Sigmoid colon (tissue), 7 donors: ENCODE results near the gene IRF7. TPM values are rescaled to one million over a fixed set of nuclear protein-coding genes. Genes with fewer than 3 reads are reported as not detected.

ENCODE experiments used
- DNase-seq: peaks from one replicate; pipeline ENCODE4 v3.0.0-alpha.2; 2019
- H3K27ac ChIP-seq, 4 donors: fragments of 200-600 bp; sonication (generic); one replicate each; pipeline ENCODE4 v1.5.1; 2016 to 2019; ENCODE audit warnings: mild to moderate bottlenecking in 1 of 4
- H3K27me3 ChIP-seq, 3 donors: fragments of 200-600 bp; sonication (generic); one replicate each; pipeline ENCODE4 v1.5.1; 2019; ENCODE audit warnings: mild to moderate bottlenecking in 1 of 3
- H3K36me3 ChIP-seq, 4 donors: fragments of 200-600 bp; sonication (generic); one replicate each; pipeline ENCODE4 v1.5.1; 2016 to 2019
- H3K4me1 ChIP-seq, 4 donors: fragments of 200-600 bp; sonication (generic); one replicate each; pipeline ENCODE4 v1.5.1; 2017 to 2019
- H3K4me3 ChIP-seq, 4 donors: fragments of 200-600 bp; sonication (generic); one replicate each; pipeline ENCODE4 v1.5.1; 2017 to 2019; ENCODE audit warnings: mild to moderate bottlenecking in 2 of 4, moderate library complexity in 1 of 4
- H3K9me3 ChIP-seq, 4 donors: fragments of 200-600 bp in 3 of 4; sonication (generic) in 3 of 4; one replicate each; pipeline versions ENCODE4 v1.5.1 to v1.6.1; 2013 to 2019
- CTCF ChIP-seq, 4 experiments: fragments of 450-650 bp in 3 of 4; fragments of 200-600 bp in 1 of 4; IDR thresholded peaks; one replicate each; pipeline ENCODE4 v1.5.1; 2016 to 2019; ENCODE audit warnings: antibody characterized with exemption in 4 of 4, mild to moderate bottlenecking in 3 of 4, moderate library complexity in 2 of 4
- EP300 ChIP-seq, 4 donors: sonication (generic); formaldehyde crosslinking; IDR thresholded peaks; one replicate each; pipeline ENCODE4 v1.6.1; 2017; ENCODE audit warnings: antibody characterized with exemption in 4 of 4
- POLR2A ChIP-seq, 2 donors: fragments of 450-650 bp; IDR thresholded peaks; one replicate each; pipeline ENCODE4 v1.6.1; 2016; ENCODE audit warnings: antibody characterized with exemption in 2 of 2, mild to moderate bottlenecking in 2 of 2, moderate library complexity in 2 of 2
- POLR2AphosphoS5 ChIP-seq, 4 donors: sonication (generic); formaldehyde crosslinking; IDR thresholded peaks; one replicate each; pipeline ENCODE4 v1.6.1; 2017; ENCODE audit warnings: antibody characterized with exemption in 4 of 4
- WGBS, 2 donors: extraction: QIAGEN DNeasy Blood & Tissue Kit; methylation state at CpG; one replicate each; pipeline ENCODE4 v1.1.7; 2013; 5-methylcytosine and 5-hydroxymethylcytosine counted together
- intact Hi-C: fragments of 100-400 bp; cut with DNase I; formaldehyde crosslinking; loops from one replicate; pipeline ENCODE4 v1.15.1; 2023
- polyA plus RNA-seq, 3 donors: library from polyadenylated mRNA; stranded (reverse); fragments of 200-250 nt; gene quantifications; one replicate each; pipeline ENCODE4 v1.2.3, GENCODE V29; 2013
- total RNA-seq, 4 donors: library from RNA; depleted of rRNA; stranded (reverse); fragments of >200 nt; gene quantifications; one replicate each; pipeline ENCODE4 v1.1.0, GENCODE V29; 2016
- donor health status: healthy with polysubstance abuse.
- donor health status: Bipolar disorder and iron deficiency.
- donor health status: healthy.

Gene IRF7
- total and polyA plus RNA-seq, 7 donors, result 8.6 to 73.9 (median 16.1) TPM

GRCh38 chr11:586376-587316 lies 29.1 kb downstream of the IRF7 start:
- WGBS, 2 donors, result 89 to 91% methylated on average over 32 of the region's 32 CpGs

GRCh38 chr11:584287-584686 lies 31.5 kb downstream of the IRF7 start:
- DNase-seq, result no peak
- no peak overlapping the region for H3K4me3 ChIP-seq
- intact Hi-C loops, result no loop called here
- WGBS, 2 donors, result 97% methylated on average over 10 of the region's 10 CpGs
- H3K36me3 ChIP-seq, result peaks cover 0 to 72% (median 36%) of the 10 kb centered on the region in 4 donors
- TF ChIP-seq POLR2AphosphoS5 (IDR thresholded peaks at IDR 0.05) (no peak), CTCF (IDR thresholded peaks at IDR 0.05) (no peak), EP300 (IDR thresholded peaks at IDR 0.05) (no peak), POLR2A (IDR thresholded peaks at IDR 0.05) (no peak)
- H3K4me1 ChIP-seq, result peaks cover 0 to 15% (median 13%) of the 10 kb centered on the region in 4 donors
- no peaks in the 10 kb centered on the region for H3K9me3 ChIP-seq
- H3K27me3 ChIP-seq, result no peaks in the 10 kb centered on the region
- no peak overlapping the region for H3K27ac ChIP-seq

More at GRCh38 chr11:586376-587316, 29.1 kb downstream of the IRF7 start:
- no peak for TF ChIP-seq EP300 (IDR thresholded peaks at IDR 0.05)
- no peak for TF ChIP-seq POLR2A (IDR thresholded peaks at IDR 0.05)
- no peak for TF ChIP-seq POLR2AphosphoS5 (IDR thresholded peaks at IDR 0.05)
- no peak for TF ChIP-seq CTCF (IDR thresholded peaks at IDR 0.05)
- no peak overlapping the region for H3K27ac ChIP-seq
- no peaks in the 10 kb centered on the region for H3K27me3 ChIP-seq
- peaks cover 0 to 93% (median 51%) of the 10 kb centered on the region in 4 donors for H3K36me3 ChIP-seq
- no peak for DNase-seq
- no peaks in the 10 kb centered on the region for H3K9me3 ChIP-seq
- H3K4me3 ChIP-seq, result no peak overlapping the region
- intact Hi-C loops, result no loop called here
- no peaks in the 10 kb centered on the region for H3K4me1 ChIP-seq

- intact Hi-C loops, result no loop called here
Measured at GRCh38 chr11:581752-582151, 34.0 kb downstream of the IRF7 start.

GRCh38 chr11:581342-581741 lies 34.4 kb downstream of the IRF7 start:
- H3K27me3 ChIP-seq, result no peaks in the 10 kb centered on the region
- no peak overlapping the region for H3K27ac ChIP-seq
- peaks cover 0 to 39% (median 38%) of the 10 kb centered on the region in 4 donors for H3K4me1 ChIP-seq
- peaks cover 0 to 43% (median 21%) of the 10 kb centered on the region in 4 donors for H3K36me3 ChIP-seq
- WGBS, 2 donors, result 86 to 91% methylated on average over 14 of the region's 14 CpGs
- H3K4me3 ChIP-seq, result no peak overlapping the region
- no peaks in the 10 kb centered on the region for H3K9me3 ChIP-seq
- no peak for DNase-seq
- TF ChIP-seq EP300 (IDR thresholded peaks at IDR 0.05) (no peak), CTCF (IDR thresholded peaks at IDR 0.05) (no peak), POLR2AphosphoS5 (IDR thresholded peaks at IDR 0.05) (no peak), POLR2A (IDR thresholded peaks at IDR 0.05) (no peak)
- intact Hi-C loops, result no loop called here

More at GRCh38 chr11:581752-582151, 34.0 kb downstream of the IRF7 start:
- Histone ChIP-seq H3K4me1 (peaks cover 0 to 39% (median 38%) of the 10 kb centered on the region in 4 donors), H3K27me3 (no peaks in the 10 kb centered on the region), H3K27ac (no peak overlapping the region), H3K36me3 (peaks cover 0 to 47% (median 26%) of the 10 kb centered on the region in 4 donors), H3K9me3 (no peaks in the 10 kb centered on the region), H3K4me3 (no peak overlapping the region)
- no peak for DNase-seq
- WGBS, 2 donors, result 86 to 90% methylated on average over 17 of the region's 17 CpGs
- TF ChIP-seq EP300 (IDR thresholded peaks at IDR 0.05) (no peak), POLR2A (IDR thresholded peaks at IDR 0.05) (no peak), POLR2AphosphoS5 (IDR thresholded peaks at IDR 0.05) (no peak), CTCF (IDR thresholded peaks at IDR 0.05) (no peak)
